ENCODE measurements around the gene RPP21.

Gene RPP21

DNA sequence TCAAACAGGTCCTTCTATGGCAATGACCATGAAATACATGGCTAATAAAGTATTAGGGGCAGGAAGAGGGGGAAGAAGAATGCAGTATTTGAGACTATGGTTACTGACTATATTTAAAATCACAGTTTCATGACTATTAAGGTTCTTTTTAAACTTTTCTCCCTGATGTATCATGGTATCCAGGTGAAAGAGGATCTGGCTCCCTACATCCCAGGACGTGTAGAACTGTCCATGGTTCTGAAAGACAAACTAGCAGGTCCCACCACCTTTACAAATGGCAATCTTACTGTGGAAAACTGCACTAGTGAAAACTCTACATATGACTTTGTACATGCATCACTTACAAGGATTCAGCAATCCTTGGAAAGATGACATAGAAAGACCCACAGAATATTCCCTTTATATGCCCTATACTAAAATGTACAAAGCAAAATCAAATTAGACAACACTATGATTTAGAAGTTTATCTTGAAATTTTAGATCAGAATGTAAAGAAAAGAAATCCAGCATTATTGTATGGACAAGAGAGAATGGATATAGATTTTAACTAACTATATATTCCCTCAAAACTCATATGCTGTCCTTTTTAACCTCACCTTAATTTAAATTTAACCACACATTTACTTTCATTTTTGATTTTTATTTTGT is 33.5 kb downstream of the RPP21 start:
- intact Hi-C loops (cut with micrococcal nuclease): no loop called here
- H3K4me1 Mint-ChIP-seq (ENCODE audit: low read depth): no peaks in the 10 kb centered on the region
- H3K27ac Mint-ChIP-seq: no peak overlapping the region
- peaks cover 53% of the 10 kb centered on the region for H3K27me3 Mint-ChIP-seq
- H3K4me3 Mint-ChIP-seq: no peak overlapping the region
- H3K36me3 Mint-ChIP-seq (ENCODE audit: low read depth): no peaks in the 10 kb centered on the region
- H3K9me3 Mint-ChIP-seq: no peaks in the 10 kb centered on the region

DNA sequence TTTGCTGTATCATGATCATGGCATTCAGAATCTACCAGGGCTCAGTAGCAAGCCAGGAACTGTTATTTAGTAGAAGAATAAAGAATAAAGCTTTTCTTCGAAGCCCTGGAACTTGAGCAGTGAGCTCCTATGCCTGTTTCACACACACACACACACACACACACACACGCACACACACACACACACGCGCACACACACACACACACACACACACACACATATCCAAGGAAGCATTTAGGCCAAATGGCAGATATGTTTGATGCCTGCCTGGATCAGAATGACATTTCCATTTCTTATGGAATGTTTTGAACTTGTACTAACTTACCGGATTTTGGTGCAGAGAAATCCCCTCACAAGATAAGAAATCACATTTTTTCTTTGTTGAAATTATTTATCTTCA is 35.5 kb downstream of the RPP21 start:
- Mint-ChIP-seq H3K4me3 (no peak overlapping the region), H3K27ac (no peak overlapping the region), H3K4me1 (ENCODE audit: low read depth) (no peaks in the 10 kb centered on the region), H3K9me3 (no peaks in the 10 kb centered on the region), H3K27me3 (peaks cover 56% of the 10 kb centered on the region), H3K36me3 (ENCODE audit: low read depth) (no peaks in the 10 kb centered on the region)
- intact Hi-C loops (cut with micrococcal nuclease): no loop called here

DNA sequence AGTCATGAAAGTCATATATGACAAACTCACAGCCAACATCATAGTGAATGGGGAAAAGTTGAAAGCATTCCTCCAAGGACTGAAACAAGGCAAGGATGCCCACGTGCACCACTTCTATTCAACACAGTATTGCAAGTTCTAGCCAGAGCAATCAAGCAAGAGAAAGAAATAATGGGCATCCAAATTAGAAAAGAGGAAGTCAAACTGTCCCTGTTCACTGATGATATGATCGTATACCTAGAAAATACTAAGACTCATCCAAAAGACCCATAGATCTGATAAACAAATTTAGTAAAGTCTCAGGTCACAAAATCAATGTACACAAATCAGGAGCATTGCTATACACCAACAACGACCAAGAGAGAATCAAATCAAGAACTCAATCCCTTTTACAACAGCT is 41.2 kb downstream of the RPP21 start:
- Mint-ChIP-seq H3K4me3 (no peak overlapping the region), H3K27me3 (peaks cover 69% of the 10 kb centered on the region), H3K9me3 (no peaks in the 10 kb centered on the region), H3K4me1 (ENCODE audit: low read depth) (no peaks in the 10 kb centered on the region), H3K27ac (no peak overlapping the region), H3K36me3 (ENCODE audit: low read depth) (no peaks in the 10 kb centered on the region)
- intact Hi-C loops (cut with micrococcal nuclease): no loop called here

DNA sequence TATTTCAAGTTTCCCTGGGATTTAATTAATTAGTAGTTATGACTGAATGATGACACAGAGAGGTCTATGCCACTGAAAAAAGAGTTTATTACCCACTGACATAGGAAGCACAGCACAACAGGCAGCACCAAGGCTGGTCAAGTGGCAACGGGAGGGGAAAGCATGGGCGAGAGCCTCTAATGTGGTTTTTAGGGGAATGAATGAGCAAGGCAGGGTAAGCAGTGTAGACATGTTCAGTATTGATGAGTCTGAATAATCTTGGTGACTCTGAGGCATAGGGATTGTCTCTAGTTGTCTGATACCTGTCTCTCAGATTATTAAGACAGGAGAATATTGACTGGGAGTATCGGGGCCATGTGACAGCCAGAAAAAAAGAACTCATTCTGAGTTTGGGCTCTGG is 46.3 kb downstream of the RPP21 start:
- no peaks in the 10 kb centered on the region for H3K4me1 Mint-ChIP-seq (ENCODE audit: low read depth)
- no peaks in the 10 kb centered on the region for H3K36me3 Mint-ChIP-seq (ENCODE audit: low read depth)
- H3K9me3 Mint-ChIP-seq: no peaks in the 10 kb centered on the region
- H3K27ac Mint-ChIP-seq: no peak overlapping the region
- peaks cover 76% of the 10 kb centered on the region for H3K27me3 Mint-ChIP-seq
- intact Hi-C loops (cut with micrococcal nuclease): no loop called here
- H3K4me3 Mint-ChIP-seq: no peak overlapping the region

DNA sequence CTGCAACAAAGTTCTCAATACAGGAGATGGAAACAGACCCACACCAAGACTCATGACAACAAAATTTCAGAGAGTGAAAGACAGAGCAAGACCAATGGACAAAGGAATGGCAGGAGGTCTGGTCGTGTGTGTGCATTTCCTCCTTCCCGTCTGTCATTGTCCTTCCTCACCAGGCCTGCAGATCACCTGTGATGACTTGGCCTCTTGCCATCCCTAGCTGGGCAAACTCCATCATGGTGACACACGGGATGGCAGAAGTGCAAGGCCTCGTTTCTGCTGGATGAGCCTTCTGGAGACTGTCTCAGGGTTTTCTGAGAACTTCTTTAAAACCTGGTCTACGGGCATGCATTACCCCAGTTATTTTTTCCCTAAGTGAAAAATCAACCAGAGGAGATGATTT is 49.2 kb downstream of the RPP21 start:
- intact Hi-C loops (cut with micrococcal nuclease): no loop called here
- Mint-ChIP-seq H3K36me3 (ENCODE audit: low read depth) (no peaks in the 10 kb centered on the region), H3K4me1 (ENCODE audit: low read depth) (no peaks in the 10 kb centered on the region), H3K27ac (no peak overlapping the region), H3K4me3 (no peak overlapping the region), H3K27me3 (peaks cover 84% of the 10 kb centered on the region), H3K9me3 (no peaks in the 10 kb centered on the region)

Measured in dendritic cell treated with granulocyte-macrophage colony-stimulating factor and Interleukin-4, amounts not matched to agents 40 ng/mL and 50 ng/mL, for 4 days (primary cell).